Embryonic facial prominence (tissue), 1 donor: ENCODE results near the gene UBL4A.

Source experiments
- DNase-seq: peaks from one replicate; pipeline ENCODE4 v3.0.0-alpha.2; 2016; ENCODE audit errors: extremely low spot score

UBL4A gene

GRCh38 chrX:154437971-154438893 is 48.2 kb downstream of the UBL4A start:
- no peak for DNase-seq

GRCh38 chrX:154436983-154437752 is 49.2 kb downstream of the UBL4A start, which contains the start of gene GDI1:
GDI1 (plus strand) TSS chrX:154437154; CDS start chrX:154437255, 101 bp downstream.
- no peak for DNase-seq

- DNase-seq, result no peak
Observed at GRCh38 chrX:154436374-154436982, 49.9 kb downstream of the UBL4A start.

- DNase-seq, result no peak
Observed at GRCh38 chrX:154435171-154435733, 51.2 kb downstream of the UBL4A start.

- DNase-seq, result no peak
Observed at GRCh38 chrX:154434394-154435168, 51.8 kb downstream of the UBL4A start.
